GM15510 (cell line): Measurements from ENCODE around the gene ATP7A.

Source experiments
- POLR2A ChIP-seq: IDR thresholded peaks from 3 replicates; pipeline ENCODE4 v1.6.1; 2011; ENCODE audit warnings: borderline replicate concordance; ENCODE audit not compliant: insufficient read length; ENCODE audit errors: extremely low read depth

Gene ATP7A

DNA sequence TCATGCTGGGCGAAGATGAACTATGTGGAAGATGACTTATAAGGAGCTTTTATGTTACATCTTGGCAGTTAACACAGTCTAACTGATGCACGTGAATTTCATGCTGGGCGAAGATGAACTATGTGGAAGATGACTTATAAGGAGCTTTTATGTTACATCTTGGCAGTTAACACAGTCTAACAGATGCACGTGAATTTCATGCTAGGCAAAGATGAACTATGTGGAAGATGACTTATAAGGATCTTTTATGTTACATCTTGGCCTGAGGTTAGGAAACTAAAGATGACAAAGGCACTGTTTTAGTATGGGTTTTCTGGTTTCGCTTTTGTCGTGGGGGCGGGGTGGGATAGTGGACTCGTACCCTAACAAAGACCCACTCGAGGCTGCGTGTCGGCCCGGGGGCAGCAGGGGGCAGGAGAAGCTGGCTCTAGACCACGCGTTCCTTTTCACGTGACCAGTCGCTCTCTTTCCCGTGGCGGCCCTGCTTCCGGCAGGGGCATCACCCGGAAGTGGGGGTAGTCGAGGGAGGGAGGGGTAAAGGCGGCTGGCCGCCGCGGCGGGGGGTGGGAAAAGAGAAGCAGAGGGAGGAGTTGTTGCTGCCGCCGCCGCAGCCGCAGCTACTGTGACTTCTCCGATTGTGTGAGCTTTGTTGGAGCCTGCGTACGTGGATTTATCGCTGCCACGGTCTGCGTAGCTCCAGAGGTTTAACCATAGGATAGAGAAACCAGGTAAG, at the start of gene ATP7A:
Gene ATP7A (plus strand): TSS at position 586 of the 733 bp plus-strand sequence. CDS start 60,949 bp downstream, outside the sequence.
- TF ChIP-seq POLR2A: peak; percentile 40

DNA sequence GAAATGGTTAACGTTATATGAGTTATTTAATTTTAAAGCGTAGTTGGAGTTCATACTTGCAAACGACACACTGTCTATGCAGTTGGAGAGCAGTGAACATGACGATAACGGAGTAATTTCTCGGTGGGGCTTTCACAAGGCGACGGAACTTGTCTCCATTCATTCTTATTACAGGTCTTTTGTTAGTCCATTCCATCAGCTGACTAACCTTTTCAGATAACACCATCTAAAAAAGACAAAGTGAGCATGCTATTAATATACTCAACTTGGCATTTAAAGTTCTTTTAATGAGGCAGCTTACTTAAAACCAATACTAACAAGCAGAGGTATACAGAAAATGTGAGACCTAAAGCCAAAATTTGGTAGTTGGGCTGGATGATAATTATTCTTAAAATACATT, 35.1 kb upstream of the ATP7A start:
- no peak for TF ChIP-seq POLR2A

DNA sequence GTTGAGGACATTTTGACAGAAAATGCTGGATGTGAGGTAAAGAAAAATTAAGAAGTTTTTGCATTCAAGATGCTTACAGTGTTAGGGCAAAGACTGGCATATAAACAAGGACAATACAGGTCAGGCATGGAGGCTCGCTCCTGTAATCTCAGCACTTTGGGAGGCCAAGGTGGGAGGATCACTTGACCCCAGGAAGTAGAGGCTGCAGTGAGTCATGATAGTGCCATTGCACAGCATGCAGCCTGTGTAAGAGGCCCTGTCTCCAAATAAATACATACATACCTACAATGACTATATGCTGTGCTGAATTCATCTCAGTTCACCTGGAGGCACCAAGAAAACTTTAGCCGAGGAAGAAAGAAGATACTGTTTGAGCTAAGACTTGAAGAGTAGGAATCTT, 17.6 kb upstream of the ATP7A start:
- TF ChIP-seq POLR2A: no peak

DNA sequence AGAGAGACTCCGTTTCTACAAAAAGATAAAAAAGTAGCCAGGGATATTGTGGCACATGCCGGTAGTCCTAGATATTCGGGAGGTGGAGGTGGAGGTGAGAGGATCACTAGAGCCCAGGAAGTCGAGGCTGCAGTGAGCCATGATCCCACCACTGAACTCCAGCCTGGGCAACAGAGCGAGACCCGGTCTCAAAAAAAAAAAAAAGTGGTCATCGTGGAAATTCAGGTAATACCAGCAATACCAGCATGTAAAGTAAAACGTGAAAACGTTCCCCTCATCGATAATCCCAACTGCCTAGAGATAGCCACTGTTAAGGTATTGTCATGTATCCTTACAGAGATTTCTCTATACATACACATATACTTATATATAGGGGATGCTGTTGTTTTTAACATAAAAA, 16.8 kb upstream of the ATP7A start:
- TF ChIP-seq POLR2A: no peak

DNA sequence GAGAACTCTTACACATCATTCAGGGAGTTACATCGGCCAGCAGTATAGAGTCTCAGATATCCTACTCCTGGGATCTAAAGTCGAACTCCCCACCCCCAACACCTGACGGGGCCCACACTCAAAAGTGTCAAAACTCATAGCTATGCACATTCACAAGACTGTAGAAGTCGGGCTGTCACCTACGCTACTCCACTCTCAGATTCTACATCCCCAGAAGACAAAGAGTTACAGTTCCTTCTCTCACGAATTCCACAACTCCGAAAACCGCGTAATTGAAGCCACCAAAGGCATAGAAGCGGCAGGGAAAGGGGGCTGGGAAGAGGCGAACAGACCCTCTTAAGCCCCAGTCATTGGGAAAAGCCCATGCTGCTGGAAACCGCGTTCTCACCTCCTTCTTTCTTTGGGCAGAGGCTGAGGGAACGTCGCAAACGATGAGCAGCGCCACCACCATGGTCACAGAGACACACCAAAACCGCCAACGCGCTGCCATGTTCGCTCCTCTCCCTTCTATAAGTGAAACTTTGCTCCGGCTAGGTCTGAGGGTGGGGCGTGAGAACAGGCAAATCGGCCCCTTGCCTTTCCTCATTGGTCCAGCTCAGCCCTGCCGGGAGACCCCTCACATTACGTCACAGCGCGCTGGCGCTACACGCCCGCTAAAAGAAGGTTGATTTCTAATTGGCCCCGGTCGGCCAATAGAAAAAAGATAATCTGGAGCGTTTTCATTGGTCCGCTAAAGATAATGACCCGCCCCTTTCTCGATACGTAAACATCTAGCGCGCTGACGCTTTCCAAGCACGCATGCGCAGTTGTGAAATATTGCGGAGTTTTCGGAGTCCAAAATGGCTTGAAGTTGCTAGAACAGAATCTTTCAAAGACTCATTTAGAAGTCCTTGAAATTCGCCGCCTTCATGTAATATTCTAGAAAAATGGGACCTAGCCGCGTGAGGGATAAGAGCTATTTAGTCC, 15.3 kb upstream of the ATP7A start, which contains the start of gene MAGT1:
Gene MAGT1 (minus strand): TSS at position 515 of the 966 bp plus-strand sequence. CDS start 25 bp downstream, at position 490.
- TF ChIP-seq POLR2A: peak; percentile 76

DNA sequence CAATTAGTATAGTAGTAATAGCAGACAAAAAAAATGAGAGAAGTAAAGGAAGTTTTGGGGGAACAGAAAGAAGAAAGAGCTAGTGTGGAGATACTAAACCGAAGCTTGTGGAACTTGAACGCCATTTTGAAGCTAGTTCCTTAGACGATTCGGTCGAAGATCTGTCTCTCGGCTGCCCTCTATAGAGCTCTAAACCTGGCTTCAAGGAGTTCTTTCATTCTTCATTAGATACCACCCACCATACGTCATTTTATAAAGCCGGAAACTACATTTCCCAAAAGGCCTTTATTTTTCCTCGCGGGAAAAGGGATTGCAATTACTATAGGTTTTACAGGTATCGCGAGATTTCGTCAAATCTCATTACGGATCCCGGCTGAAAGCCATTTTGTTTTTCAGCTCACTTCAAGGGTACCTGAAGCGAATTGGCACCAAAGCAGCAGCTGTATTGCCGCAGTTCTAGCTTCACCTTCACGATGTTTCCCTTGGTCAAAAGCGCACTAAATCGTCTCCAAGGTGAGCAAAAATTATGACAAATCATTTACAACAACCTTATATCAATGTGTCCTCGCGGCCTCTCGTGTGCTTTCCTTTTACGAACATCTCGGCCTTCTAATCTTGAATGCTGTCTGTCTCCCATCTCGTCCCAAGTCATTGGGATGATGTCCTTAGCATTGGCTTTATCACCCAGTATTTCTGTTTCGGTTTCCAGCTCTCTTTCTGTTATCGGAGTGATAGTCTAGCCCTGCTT, 11.2 kb upstream of the ATP7A start, which contains the start of gene COX7B:
Gene COX7B (plus strand): TSS at position 388 of the 748 bp plus-strand sequence. CDS start 86 bp downstream, at position 474.
- TF ChIP-seq POLR2A: peak; percentile 47

DNA sequence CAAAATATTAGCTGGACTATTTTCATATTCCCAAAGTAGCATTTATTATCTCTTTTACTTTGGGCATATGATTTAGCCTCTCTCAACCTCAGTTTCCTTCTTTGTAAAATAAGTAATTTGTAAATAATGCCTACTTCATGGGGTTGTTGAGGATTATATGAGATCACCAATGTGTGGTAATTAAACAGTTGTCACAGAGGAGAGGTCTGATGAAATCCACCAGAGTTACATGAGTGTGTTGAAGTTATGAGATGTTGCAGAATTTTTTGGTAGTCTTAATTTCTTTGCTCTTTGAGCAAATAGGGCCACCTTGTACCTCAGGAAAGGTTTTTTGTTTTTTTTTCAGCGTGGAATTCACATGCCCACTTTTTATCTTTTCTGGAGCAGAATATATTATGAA, 9.8 kb upstream of the ATP7A start:
- no peak for TF ChIP-seq POLR2A

DNA sequence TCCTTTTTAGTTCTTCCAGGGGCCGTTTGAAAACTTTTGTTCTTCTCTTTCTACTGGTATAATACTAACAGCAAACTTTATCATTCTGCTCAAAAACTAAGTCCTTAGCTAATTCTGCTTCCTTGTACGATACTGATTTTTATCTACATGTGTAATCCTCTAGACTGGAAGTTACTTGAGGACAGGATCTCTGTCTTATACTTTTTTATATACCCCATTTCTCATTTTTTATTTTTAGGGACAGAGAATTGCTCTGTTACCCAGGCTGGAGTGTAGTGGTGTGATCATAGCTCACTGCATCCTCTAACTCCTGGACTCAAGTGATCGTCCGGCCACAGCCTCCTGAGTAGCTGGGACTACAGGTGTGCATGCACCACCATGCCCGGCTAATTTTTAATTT, 9.0 kb upstream of the ATP7A start:
- no peak for TF ChIP-seq POLR2A

DNA sequence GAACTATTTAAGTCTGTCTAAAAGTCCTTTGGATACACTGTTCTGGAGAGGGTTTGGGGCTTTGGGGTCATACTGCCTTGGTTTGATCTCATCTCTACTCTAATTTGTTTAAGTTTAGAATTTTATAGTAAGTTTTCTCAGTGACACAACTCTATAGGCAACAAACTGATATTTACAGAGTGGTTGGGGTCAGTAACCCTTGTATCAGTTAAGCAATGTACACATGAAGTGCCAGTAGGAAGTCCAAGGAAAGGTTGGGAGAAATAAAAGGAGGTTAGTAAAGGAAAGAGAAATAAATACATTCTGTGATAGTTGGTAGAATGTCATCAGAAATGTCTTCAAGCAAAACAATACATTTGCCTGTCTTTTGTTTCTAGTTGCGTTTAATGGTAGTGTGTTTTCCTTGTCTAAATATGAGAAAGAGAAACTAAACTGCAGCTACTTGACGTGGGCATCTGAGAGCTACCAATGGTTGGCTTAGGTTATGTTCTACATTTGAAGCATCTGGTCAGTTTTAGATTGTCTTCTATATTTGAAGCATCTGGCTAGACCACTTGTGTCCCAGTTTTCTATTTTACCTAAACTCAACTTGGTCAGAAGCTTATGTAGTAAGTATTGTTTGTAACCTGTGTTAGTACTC, 6.9 kb downstream of the ATP7A start:
- TF ChIP-seq POLR2A: no peak

DNA sequence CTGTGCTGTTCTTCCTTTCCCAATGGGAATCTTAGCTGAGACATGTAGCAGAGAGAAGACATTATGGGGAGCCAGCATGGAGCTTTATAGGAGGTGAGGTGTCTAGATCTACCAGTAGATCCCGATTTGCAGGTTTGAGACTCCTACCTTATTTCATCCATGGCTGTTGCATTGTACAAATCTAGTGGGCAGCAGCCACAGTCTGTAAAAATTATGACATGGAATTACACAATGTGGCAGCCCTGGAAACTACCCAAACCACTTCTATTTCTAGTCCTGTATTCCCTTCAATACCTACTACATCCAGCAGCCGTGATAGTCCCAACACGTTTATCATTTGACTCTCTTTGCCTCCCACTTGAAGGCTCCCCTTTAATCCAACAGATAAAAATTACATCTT, 8.1 kb downstream of the ATP7A start:
- no peak for TF ChIP-seq POLR2A

DNA sequence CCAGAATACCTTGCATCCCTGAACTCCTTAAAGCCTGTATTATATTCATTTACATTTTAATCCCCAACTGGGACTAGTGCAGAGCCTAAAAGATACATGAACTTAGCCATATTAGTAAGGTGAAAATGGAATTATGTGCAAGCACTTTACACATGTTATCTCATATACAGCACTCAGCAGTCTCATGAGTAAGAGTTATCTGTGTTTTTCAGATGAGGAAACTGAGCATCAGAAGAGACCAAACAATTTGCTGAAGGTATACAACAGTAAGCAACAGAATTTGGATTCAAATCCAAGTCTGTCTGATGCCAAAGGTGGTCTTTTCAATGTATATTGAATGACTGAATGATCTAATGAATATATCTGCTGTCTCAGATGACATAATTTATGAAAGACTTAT, 12.3 kb downstream of the ATP7A start:
- no peak for TF ChIP-seq POLR2A

DNA sequence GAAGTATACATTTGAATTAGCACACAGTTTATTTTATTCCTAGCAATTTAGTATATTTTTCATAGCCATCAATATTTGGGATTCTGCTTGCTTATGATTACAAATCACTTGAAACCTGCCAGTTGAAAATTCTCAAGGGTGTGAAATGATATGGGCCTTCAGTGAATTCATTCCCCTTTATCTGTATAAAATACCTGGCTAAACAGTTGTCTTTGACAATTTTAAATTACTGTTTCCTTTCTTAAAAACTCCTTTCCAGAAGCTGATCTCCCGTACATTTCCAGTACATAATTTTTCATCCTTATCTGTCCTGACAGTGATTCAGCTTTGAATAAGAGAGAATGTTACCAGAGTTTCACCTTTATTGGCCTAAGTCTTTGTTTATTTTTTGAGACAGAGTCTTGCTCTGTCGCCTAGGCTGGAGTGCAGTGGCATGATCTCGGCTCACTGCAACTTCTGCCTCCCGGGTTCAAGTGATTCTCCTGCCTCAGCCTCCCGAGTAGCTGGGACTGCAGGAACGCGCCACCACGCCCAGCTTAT, 13.9 kb downstream of the ATP7A start:
- no peak for TF ChIP-seq POLR2A

DNA sequence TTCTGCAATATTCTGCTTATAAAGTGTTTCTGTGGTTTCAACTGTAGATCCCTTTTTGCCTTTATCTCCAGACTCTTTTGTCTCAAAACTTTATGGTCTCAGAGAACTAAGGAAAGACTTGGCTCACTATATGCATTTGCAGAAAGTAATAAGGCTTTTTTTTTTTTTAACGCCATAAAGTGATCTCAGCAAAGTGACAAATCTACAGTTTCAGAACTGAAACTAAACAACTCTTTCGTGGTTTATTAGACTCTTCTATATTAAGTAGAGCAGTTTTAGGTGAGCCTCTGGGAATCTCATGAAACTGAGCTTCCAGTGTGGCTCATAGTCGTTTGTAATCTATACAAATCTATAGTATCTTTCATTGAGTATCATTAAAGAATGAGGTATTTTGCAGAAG, 15.3 kb downstream of the ATP7A start:
- TF ChIP-seq POLR2A: no peak

DNA sequence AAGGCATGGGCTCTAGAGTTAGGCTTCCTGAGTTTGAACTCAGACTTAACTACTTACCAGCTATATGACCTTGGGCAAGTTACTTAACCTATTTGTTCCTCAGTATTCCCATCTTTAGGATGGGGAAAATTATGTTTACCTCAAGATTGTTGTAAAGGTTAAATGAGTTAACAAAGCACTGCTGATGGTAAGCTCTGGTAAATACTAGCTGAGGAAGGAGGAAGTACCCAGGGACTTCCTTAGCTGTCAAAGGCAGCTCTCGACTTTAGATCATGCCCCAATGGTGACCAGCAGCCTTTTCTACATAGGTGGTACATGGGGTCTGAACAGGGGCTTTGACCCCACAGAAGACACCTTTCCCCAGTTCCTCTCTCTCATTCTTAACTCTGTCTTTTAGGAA, 20.1 kb downstream of the ATP7A start:
- no peak for TF ChIP-seq POLR2A
